HG03103 (cell line): ENCODE measurements around the gene RASSF6.
"Not testable (repeated sequence)": the region's sequence is repeated elsewhere in the genome, so short reads cannot be mapped to it uniquely, and the experiment has no call there.

Experiments used
- ATAC-seq: cut with Tn5 transposase; IDR thresholded peaks from one replicate; pipeline ENCODE4 v1.9.1; 2021; ENCODE audit warnings: low read depth; ENCODE audit not compliant: unreplicated experiment

The RASSF6 gene

GRCh38 chr4:73613130-73613529, 7.1 kb downstream of the RASSF6 start:
- ATAC-seq, result no peak

GRCh38 chr4:73612032-73612431, 8.2 kb downstream of the RASSF6 start:
- ATAC-seq, result no peak

- no peak for ATAC-seq
These were observed 10.5 kb downstream of the RASSF6 start for GRCh38 chr4:73609706-73610105.

- no peak for ATAC-seq
These were observed 11.3 kb downstream of the RASSF6 start for GRCh38 chr4:73608689-73609594.

- no peak for ATAC-seq
These were observed 12.7 kb downstream of the RASSF6 start for GRCh38 chr4:73607375-73608033.

GRCh38 chr4:73606465-73606974, 13.7 kb downstream of the RASSF6 start:
- ATAC-seq, result peak; percentile 57

- ATAC-seq, result no peak
These were observed 16.2 kb downstream of the RASSF6 start for GRCh38 chr4:73603854-73604584.

- ATAC-seq, result no peak
These were observed 16.9 kb downstream of the RASSF6 start for GRCh38 chr4:73603271-73603710.

GRCh38 chr4:73600954-73601353, 19.3 kb downstream of the RASSF6 start:
- no peak for ATAC-seq

GRCh38 chr4:73599182-73599581, 21.1 kb downstream of the RASSF6 start:
- ATAC-seq, result no peak

- no peak for ATAC-seq
These were observed 22.6 kb downstream of the RASSF6 start for GRCh38 chr4:73597594-73597993.

GRCh38 chr4:73597183-73597582, 23.1 kb downstream of the RASSF6 start:
- ATAC-seq, result not testable (repeated sequence)

GRCh38 chr4:73596001-73596400, 24.2 kb downstream of the RASSF6 start:
- no peak for ATAC-seq

- no peak for ATAC-seq
These were observed 26.5 kb downstream of the RASSF6 start for GRCh38 chr4:73593631-73594241.

- ATAC-seq, result peak; percentile 95
These were observed 30.1 kb downstream of the RASSF6 start for GRCh38 chr4:73589887-73590801.

- ATAC-seq, result peak; percentile 8
These were observed 30.9 kb downstream of the RASSF6 start for GRCh38 chr4:73589261-73589847.

GRCh38 chr4:73588613-73589012, 31.6 kb downstream of the RASSF6 start:
- no peak for ATAC-seq

- no peak for ATAC-seq
These were observed 33.6 kb downstream of the RASSF6 start for GRCh38 chr4:73586666-73587065.

GRCh38 chr4:73586040-73586439, 34.2 kb downstream of the RASSF6 start:
- ATAC-seq, result no peak
